ENCODE results near the gene AKAP10. TPM values are rescaled to one million over a fixed set of nuclear protein-coding genes. Genes with fewer than 3 reads are reported as not detected.
A peak's percentile ranks its signal among the peaks of the same experiment; 100 is the strongest.

Gene AKAP10
- total and polyA plus RNA-seq, 10 of the 15 experiments (the other 5 are each of a cell fraction or from before 2014, with no cell fraction given), result 4.3 to 23.7 (median 14.7) TPM

DNA sequence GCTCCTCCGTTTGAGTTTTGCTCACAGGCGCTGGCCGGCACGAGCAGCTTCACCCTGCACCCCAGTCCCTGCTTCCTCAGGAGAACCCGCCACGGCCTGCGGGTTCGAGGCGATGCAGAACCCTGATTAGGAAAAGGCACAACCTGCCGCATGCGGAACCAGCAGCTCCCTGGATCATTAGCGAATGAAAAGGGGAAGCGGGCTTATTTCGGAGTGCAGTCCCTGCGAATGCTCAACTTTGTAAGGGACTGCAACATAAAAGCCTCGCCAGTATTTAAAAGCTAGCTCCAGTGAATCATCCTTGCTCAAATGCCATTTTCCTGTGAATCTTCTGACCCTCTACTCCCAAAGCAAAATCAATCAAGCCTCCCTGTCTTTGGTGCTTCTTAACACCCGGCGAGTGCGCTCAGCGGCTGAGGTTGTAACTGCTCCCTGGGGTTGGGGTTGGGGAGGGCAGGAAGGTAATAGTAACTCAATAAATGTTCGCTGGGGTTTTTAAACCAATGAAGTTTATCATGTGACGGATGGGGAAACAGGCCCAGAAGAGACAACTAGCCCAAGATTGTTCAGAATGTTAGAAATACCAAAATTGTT is 678 bp upstream of the AKAP10 start (continued):
- TF ChIP-seq, protein P1, sequence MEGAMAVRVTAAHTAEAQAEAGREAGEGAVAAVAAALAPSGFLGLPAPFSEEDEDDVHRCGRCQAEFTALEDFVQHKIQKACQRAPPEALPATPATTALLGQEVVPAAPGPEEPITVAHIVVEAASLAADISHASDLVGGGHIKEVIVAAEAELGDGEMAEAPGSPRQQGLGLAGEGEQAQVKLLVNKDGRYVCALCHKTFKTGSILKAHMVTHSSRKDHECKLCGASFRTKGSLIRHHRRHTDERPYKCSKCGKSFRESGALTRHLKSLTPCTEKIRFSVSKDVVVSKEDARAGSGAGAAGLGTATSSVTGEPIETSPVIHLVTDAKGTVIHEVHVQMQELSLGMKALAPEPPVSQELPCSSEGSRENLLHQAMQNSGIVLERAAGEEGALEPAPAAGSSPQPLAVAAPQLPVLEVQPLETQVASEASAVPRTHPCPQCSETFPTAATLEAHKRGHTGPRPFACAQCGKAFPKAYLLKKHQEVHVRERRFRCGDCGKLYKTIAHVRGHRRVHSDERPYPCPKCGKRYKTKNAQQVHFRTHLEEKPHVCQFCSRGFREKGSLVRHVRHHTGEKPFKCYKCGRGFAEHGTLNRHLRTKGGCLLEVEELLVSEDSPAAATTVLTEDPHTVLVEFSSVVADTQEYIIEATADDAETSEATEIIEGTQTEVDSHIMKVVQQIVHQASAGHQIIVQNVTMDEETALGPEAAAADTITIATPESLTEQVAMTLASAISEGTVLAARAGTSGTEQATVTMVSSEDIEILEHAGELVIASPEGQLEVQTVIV (IDR thresholded peaks at IDR 0.05; ENCODE audit: borderline replicate concordance, partially characterized antibody), result no peak
- TF ChIP-seq SIN3A (IDR thresholded peaks at IDR 0.05; ENCODE audit: low read depth, low read length) (no peak), POLR2A (IDR thresholded peaks at IDR 0.05; ENCODE audit: low read depth, low read length) (no peak), CHD2 (IDR thresholded peaks at IDR 0.05; ENCODE audit: borderline replicate concordance, low read depth, low read length) (no peak), MTA2 (IDR thresholded peaks at IDR 0.05; ENCODE audit: low read depth) (no peak; the same call in 1 of the 2 replicates), NR2C1 (IDR thresholded peaks at IDR 0.05) (no peak), TBL1XR1 (IDR thresholded peaks at IDR 0.05; ENCODE audit: low read depth, low read length) (no peak), GATAD2B (conservative IDR thresholded peaks at IDR 0.05; ENCODE audit: low read depth) (no peak), STAT1 (conservative IDR thresholded peaks at IDR 0.05) (no peak), WRNIP1 (IDR thresholded peaks at IDR 0.05; ENCODE audit: borderline replicate concordance, low read depth, low read length) (no peak), CBFB (IDR thresholded peaks at IDR 0.05; ENCODE audit: low read depth) (no peak), SMC3 (IDR thresholded peaks at IDR 0.05; ENCODE audit: borderline replicate concordance, low read length) (no peak), BCL11A (IDR thresholded peaks at IDR 0.05; ENCODE audit: low read depth, low read length) (no peak), ETV6 (conservative IDR thresholded peaks at IDR 0.05 in 1 of 2, IDR thresholded peaks at IDR 0.05 in 1 of 2; ENCODE audit: borderline replicate concordance in 1 of 2, low read depth in 1 of 2) (no peak), IRF4 (IDR thresholded peaks at IDR 0.05; ENCODE audit: low read depth, low read length) (no peak), SREBF2 (IDR thresholded peaks at IDR 0.05; ENCODE audit: low read length) (no peak), TARDBP (IDR thresholded peaks at IDR 0.05; ENCODE audit: borderline replicate concordance) (no peak), SPI1 (IDR thresholded peaks at IDR 0.05; ENCODE audit: borderline replicate concordance, insufficient read depth, low read depth, low read length) (peak; percentile 85)
- TF ChIP-seq, protein P2, sequence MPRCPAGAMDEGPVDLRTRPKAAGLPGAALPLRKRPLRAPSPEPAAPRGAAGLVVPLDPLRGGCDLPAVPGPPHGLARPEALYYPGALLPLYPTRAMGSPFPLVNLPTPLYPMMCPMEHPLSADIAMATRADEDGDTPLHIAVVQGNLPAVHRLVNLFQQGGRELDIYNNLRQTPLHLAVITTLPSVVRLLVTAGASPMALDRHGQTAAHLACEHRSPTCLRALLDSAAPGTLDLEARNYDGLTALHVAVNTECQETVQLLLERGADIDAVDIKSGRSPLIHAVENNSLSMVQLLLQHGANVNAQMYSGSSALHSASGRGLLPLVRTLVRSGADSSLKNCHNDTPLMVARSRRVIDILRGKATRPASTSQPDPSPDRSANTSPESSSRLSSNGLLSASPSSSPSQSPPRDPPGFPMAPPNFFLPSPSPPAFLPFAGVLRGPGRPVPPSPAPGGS (IDR thresholded peaks at IDR 0.05; ENCODE audit: borderline replicate concordance, insufficient read depth, low read depth, low read length, poor library complexity, severe bottlenecking), result no peak
- TF ChIP-seq, protein P3, sequence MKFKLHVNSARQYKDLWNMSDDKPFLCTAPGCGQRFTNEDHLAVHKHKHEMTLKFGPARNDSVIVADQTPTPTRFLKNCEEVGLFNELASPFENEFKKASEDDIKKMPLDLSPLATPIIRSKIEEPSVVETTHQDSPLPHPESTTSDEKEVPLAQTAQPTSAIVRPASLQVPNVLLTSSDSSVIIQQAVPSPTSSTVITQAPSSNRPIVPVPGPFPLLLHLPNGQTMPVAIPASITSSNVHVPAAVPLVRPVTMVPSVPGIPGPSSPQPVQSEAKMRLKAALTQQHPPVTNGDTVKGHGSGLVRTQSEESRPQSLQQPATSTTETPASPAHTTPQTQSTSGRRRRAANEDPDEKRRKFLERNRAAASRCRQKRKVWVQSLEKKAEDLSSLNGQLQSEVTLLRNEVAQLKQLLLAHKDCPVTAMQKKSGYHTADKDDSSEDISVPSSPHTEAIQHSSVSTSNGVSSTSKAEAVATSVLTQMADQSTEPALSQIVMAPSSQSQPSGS (IDR thresholded peaks at IDR 0.05; ENCODE audit: low read length), result no peak
- TF ChIP-seq, protein P4, sequence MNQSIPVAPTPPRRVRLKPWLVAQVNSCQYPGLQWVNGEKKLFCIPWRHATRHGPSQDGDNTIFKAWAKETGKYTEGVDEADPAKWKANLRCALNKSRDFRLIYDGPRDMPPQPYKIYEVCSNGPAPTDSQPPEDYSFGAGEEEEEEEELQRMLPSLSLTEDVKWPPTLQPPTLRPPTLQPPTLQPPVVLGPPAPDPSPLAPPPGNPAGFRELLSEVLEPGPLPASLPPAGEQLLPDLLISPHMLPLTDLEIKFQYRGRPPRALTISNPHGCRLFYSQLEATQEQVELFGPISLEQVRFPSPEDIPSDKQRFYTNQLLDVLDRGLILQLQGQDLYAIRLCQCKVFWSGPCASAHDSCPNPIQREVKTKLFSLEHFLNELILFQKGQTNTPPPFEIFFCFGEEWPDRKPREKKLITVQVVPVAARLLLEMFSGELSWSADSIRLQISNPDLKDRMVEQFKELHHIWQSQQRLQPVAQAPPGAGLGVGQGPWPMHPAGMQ (IDR thresholded peaks at IDR 0.05; ENCODE audit: borderline replicate concordance), result no peak
- TF ChIP-seq, protein P5, sequence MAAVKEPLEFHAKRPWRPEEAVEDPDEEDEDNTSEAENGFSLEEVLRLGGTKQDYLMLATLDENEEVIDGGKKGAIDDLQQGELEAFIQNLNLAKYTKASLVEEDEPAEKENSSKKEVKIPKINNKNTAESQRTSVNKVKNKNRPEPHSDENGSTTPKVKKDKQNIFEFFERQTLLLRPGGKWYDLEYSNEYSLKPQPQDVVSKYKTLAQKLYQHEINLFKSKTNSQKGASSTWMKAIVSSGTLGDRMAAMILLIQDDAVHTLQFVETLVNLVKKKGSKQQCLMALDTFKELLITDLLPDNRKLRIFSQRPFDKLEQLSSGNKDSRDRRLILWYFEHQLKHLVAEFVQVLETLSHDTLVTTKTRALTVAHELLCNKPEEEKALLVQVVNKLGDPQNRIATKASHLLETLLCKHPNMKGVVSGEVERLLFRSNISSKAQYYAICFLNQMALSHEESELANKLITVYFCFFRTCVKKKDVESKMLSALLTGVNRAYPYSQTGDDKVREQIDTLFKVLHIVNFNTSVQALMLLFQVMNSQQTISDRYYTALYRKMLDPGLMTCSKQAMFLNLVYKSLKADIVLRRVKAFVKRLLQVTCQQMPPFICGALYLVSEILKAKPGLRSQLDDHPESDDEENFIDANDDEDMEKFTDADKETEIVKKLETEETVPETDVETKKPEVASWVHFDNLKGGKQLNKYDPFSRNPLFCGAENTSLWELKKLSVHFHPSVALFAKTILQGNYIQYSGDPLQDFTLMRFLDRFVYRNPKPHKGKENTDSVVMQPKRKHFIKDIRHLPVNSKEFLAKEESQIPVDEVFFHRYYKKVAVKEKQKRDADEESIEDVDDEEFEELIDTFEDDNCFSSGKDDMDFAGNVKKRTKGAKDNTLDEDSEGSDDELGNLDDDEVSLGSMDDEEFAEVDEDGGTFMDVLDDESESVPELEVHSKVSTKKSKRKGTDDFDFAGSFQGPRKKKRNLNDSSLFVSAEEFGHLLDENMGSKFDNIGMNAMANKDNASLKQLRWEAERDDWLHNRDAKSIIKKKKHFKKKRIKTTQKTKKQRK (IDR thresholded peaks at IDR 0.05; ENCODE audit: low read depth, low read length), result no peak
